ENCODE measurements around the gene ADPRHL1.
"Not testable (repeated sequence)": the region's sequence is repeated elsewhere in the genome, so short reads cannot be mapped to it uniquely, and the experiment has no call there.

Gene ADPRHL1

DNA sequence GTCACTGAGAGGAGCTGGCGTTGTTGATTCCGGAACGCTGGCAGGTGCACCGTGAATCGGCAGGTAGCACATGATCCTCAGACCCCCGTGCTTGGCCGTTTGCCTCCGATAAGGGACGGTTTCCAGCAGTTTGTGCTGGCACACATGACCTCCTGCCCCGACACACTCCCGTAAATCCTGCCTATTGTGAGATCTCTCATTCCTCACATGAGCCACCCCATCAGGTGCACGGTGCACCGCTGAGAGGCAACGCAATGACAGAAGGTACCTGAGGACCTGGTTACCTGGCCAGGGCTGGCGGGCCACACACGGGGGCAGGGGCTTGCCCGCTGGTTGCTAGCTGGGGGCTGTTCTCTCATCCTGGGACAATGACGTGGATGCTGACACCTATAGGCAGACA lies 2.1 kb upstream of the ADPRHL1 start:
- no peak for DNase-seq (ENCODE audit: low spot score)

DNA sequence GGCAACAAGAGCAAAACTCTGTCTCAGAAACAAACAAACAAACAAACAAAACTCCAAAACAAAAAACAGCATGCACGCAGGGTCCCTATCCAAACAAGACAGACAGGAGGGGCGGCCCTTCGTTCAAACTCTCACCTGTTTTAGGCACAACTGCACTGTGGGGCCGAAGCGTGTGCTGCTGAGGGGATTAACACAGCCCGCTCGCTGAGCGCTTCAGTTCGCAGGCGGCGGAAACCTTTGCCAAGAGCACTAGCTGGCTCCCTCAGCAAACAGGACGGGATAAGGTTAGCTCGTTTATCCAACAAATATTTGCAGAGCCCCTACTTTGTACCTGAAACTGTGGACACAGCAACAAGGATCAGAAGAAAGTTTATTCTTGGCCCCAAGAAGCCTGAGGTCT lies 1.6 kb upstream of the ADPRHL1 start:
- no peak for DNase-seq (ENCODE audit: low spot score)

DNA sequence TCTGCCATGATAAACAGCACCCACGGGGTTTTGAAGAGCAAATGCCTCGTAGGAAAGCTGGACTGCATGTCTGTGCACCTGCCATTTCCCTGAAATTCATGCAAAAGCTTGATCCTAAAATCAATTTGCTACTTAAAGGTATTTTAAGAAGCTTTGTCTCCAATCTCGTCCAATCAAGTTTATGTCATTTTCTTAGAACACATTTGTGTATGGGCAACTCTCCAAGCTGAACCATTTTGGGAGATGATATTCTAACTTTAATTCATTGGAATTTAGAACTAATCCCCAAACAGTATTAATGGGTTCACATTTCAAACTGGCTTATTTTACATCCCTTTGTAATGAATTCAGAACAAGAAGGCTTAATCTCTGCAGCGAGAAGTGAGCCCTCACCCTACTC lies 822 bp downstream of the ADPRHL1 start:
- no peak for DNase-seq (ENCODE audit: low spot score)

DNA sequence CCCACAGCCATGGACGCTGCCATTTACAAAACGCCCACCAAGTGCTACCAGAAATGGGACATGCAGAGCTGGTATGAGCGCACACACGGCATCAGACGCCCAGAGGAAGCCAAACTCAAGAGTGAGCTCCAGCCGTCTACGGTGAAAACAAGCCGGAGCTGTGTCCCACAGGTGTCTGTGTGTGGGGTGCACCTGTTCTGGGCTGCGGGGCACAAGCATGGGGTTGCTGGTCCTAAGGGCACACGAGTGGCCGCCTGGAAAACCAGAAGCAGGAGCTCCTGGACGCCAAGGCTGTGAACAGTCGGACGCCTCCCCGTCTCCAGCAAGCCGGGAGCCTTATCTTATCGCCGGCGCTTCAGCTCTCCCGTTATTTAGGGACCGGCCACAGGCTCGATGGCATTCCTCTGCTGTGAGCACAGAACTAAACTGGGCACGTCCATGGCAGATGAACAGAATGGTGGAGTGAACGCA lies 1.3 kb downstream of the ADPRHL1 start:
- DNase-seq (ENCODE audit: low spot score) = no peak

DNA sequence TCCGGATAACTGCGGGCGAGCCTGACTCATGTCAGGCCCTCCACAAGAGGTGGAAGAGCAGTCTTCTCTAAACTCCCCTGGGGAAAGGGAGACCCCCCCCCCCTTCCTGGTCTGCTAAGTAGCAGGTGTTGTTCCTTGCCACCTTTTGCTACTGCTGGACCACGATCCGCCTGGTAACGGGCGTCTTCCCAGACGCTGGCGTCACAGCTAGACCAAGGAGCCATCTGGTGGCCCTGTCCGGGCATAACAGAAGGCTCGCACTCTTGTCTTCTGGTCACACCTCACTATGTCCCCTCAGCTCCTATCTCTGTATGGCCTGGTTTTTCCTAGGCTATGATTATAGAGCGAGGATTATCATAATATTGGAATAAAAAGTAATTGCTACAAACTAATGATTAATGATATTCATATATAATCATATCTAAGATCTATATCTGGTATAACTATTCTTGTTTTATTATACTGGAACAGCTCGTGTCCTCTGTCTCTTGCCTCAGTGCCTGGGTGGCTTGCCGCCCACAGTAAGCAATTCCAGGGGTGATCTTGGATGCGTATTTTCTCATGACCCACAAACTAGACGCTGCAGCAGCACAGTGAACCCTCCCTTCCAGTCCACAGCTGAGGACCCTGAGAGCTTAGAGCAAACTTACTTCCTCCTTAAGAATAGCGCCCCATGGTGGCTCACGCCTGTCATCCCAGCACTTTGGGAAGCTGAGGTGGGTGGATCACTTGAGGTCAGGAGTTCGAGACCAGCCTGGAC lies 2.2 kb downstream of the ADPRHL1 start:
- not testable (repeated sequence) for DNase-seq (ENCODE audit: low spot score)

DNA sequence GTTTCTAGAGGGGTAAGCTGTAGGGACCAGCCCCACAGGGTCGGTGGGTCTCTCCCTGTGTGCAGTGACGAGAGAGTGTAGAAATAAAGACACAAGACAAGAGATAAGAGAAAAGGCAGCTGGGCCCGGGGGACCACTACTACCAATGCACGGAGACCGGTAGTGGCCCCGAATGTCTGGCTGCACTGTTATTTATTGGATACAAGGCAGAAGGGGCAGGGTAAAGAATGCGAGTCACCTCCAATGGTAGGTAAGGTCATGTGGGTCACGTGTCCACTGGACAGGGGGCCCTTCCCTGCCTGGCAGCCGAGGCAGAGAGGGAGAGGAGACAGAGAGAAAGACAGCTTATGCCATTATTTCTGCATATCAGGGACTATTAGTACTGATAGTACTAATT lies 2.9 kb downstream of the ADPRHL1 start:
- not testable (repeated sequence) for DNase-seq (ENCODE audit: low spot score)

DNA sequence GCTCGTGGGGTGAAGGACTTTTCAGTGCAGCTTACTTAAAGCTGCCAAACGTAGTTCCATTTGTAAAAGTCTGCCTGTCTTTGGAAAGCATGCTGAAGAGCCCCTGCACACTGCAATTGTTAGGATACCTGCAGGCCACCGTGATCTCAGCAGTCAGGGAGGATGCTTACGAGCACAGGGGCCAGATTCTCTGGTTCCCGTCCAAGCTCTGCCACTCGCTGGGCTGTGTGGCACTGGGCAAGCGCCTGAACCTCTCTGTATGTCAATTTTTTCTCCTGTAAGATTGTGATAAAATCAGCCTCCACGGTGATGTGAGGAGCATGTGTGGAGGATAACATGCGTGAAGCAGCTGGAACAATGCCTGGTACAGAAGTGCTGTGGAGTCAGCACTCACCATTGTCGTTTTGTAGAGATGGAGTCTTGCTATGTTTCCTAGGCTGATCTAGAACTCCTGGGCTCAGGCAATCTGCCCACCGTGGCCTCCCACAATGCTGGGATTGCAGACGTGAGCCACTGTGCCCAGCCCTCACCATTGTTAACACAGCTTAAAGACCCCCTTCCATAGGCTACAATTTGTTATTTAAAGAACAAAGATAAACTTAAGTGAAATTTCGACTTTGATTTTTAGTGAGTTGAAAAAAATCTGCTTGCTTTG lies 3.5 kb downstream of the ADPRHL1 start:
- DNase-seq (ENCODE audit: low spot score) = no peak

DNA sequence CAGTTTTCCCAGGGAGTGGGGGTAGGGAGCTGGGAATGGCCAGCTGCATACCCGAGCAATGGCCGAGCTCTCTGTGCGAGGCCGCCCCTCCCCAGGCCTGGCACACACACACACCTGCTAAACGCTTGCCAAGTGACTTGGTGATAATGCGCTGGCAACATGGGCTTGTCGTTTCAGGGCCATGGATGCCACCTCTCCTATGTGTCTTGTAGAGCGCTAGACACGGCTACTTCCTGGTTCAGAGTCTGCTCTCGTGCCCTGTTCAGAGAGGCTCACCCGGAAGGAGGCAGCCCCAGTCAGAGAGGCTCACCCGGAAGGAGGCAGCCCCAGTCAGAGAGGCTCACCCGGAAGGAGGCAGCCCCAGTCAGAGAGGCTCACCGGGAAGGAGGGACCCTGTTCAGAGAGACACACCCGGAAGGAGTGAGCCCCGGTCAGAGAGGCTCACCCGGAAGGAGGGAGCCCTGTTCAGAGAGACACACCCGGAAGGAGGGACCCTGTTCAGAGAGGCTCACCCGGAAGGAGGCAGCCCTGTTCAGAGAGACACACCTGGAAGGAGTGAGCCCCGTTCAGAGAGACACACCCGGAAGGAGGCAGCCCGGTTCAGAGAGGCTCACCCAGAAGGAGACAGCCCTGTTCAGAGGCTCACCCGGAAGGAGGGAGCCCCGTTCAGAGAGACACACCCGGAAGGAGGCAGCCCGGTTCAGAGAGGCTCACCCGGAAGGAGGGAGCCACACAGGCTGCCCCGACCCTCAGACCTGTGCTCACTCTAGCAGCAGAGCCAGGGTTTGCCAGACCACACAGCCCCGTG lies 4.2 kb downstream of the ADPRHL1 start:
- DNase-seq (ENCODE audit: low spot score) = no peak

DNA sequence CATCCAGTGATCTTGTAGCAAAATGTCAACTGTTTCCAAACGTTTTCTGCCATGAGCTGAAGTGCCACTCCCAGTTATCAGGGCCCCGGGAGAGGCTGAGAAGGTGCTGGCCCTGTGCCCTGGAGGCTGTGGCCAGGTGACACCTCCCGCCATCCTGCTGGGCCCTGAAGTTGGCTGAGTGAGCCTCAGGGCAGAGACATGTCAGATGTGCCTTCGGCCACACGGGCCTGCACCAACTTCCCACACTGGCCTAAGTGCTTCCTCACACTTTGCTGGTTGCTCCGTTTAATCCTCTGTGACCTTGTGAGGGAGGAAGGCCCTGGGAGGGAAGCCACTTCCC lies 4.8 kb downstream of the ADPRHL1 start:
- no peak for DNase-seq (ENCODE audit: low spot score)

DNA sequence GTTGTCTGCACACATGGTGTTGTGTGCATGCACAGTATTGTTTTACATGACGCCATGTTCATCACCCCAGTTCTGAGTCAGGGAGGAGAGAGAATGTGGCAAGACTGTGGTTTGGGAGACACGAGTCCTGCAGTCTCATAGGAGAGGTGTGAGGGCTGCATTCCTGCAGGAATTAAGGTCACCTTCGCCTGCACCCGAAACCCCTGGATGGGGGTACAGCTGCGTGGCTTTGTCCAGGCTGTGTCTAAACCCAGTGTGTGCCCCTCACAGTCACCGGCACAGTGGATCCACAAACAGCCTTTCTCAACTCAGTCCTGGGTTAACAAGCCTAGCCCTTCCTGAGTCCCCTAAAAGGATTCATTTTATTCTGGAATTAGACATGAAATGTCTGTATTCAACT lies 5.7 kb downstream of the ADPRHL1 start:
- no peak for DNase-seq (ENCODE audit: low spot score)

DNA sequence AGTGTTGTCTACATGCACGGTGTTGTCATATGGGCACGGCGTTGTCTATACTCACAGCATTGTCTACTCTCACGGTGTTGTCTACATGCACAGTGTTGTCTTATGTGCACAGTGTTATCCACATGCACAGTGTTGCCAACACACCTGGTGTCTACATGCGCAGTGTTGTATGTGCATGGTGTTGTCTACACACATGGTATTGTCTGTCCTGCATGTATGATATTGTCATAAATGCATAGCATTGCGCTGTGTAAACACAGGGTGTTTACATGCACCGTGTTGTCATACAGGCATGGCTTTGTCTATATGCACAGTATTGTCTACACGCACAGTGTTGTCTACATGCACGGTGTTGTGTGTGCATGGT lies 6.8 kb downstream of the ADPRHL1 start:
- no peak for DNase-seq (ENCODE audit: low spot score)

DNA sequence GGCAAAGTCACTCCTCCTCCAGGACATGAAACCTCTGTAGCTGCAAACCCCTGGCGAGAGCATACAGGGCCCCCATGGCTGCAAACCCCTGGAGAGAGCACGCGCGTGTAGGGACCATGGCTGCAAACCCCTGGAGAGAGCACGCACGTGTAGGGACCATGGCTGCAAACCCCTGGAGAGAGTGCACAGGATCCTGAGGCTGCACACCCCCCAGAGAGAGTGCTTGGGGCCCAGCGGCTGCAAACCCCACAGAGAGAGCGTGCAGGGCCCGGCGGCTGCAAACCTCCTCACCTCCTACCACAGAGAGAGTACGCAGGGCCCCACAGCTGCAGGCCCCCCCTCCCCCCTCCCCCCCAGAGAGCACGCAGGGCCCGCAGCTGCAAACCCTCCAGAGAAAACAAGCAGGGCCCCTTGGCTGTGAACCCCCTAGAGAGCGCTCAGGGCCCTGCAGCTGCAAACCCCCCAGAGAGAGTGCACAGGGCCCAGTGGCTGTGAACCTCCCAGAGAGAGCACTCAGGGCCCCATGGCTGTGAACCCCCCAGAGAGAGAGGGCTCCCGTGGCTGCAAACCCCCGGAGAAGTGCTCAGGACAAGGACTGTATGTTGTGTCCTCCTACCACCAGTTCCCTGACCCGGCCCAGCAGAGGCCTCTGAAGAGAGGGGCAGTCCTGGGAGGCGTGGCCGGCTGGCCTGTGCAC lies 7.3 kb downstream of the ADPRHL1 start:
- no peak for DNase-seq (ENCODE audit: low spot score)

DNA sequence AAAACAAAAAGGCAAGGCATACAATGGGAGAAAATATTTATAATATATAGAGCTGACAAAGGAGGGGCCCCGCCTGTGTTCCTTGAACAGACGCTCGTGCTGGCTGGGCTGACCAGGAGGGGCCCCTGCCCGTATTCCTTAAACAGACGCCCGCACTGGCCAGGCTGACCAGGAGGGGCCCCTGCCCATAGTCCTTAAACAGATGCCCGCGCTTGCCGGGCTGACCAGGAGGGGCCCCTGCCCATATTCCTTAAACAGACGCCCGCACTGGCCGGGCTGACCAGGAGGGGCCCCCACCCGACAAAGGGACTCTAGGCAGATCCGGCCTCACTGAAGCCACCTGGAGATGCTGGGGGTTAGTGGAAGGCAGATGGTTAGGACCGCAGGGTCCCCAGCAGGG lies 9.3 kb downstream of the ADPRHL1 start:
- no peak for DNase-seq (ENCODE audit: low spot score)

DNA sequence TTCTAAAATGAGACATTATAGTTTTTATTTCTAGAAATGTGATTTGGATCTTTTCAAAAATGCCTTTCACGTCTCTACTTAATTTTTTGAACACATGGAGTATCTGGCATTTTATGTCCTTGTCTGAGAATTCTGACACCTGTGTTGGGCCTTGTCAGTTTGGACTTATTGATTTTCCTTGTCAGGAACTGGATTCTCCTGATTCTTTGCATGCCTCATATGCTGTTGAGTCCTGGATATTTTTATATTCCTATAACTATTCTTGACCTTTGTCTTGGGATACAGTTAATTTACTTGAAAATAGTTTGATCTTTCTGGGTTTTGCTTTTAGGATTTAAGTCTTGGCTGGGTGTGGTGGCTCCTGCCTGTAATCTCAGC lies 10.3 kb downstream of the ADPRHL1 start:
- no peak for DNase-seq (ENCODE audit: low spot score)

DNA sequence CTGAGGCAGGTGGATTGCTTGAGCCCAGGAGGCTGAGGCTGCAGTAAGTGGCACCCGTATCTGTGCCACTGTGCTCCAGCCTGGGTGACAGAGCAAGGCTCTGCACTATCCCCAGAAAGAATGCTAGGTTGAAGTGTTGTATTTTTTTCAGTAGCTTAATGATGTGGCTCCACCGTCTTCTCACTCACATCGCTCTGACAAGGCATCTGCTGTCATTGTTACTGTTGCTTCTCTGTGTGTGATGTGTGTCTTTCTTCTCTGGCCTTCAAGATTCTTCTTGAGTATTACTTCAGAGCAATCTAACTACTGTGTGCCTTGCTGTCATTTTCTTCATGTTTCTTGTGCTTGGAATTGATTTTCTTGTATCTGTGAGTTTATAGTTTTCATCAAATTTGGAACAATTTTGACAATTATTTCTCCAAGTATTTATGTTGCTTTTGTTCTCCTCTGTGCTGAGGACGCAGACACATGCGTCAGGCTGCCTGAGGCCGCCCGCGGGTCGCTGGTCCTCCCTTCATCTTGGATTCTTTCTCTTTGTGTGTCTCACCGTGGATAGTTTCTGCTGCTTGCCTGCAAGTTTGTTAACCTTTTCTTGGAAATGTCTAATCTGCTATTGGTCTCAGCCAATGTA lies 10.8 kb downstream of the ADPRHL1 start:
- no peak for DNase-seq (ENCODE audit: low spot score)

DNA sequence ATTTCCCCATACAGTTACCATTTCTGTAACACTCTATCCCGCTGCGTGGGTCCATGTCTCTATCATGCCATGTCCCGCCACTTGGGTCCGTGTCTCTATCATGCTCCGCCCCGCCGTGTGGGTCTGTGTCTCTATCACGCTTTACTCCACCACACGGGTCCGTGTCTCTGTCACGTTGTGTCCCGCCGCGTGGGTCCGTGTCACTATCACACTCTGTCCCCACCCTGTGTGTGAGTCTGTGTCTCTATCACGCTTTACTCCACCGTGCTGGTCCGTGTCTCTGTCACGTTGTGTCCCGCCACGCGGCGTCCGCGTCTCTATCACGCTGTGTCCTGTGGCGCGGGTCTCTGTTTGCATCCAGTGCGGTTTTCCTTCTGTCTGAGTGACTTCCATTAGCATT lies 11.6 kb downstream of the ADPRHL1 start:
- no peak for DNase-seq (ENCODE audit: low spot score)

DNA sequence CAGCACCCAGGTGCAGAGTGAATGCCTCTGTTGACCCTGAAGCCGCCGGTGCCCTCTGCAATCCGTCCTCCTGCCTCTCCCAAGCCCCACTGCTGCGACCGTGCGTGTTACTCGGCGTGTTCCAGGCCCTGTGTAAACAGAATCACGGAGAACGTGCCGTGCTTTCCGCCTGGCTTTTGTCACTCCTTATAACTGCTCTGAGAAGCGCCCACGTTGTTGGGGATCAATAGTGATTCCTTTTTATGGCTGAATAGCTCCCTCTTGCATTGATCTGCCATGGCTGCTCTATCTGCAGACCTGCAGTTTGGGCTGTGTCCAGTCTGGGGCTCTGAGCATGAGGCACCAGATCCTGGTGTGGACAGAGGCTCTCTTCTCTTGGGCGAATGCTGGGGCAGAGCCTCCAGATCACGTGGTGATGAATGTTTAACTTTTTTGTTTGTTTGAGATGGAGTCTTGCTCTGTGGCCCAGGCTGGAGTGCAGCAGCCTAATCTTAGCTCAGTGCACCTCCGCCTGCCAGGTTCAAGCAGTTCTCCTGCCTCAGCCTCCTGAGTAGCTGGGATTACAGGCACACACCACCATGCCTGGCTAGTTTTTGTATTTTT lies 15.8 kb downstream of the ADPRHL1 start:
- DNase-seq (ENCODE audit: low spot score) = no peak

DNA sequence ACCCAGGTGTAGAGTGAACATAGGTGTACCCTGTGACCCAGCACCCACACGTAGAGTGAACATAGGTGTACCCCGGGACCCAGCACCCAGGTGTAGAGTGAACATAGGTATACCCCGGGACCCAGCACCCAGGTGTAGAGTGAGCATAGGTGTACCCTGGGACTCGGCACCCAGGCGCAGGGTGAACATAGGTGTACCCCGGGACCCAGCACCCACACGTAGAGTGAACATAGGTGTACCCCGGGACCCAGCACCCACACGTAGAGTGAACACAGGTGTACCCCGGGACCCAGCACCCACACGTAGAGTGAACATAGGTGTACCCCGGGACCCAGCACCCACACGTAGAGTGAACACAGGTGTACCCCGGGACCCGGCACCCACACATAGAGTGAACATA lies 16.4 kb downstream of the ADPRHL1 start:
- DNase-seq (ENCODE audit: low spot score) = not testable (repeated sequence)

DNA sequence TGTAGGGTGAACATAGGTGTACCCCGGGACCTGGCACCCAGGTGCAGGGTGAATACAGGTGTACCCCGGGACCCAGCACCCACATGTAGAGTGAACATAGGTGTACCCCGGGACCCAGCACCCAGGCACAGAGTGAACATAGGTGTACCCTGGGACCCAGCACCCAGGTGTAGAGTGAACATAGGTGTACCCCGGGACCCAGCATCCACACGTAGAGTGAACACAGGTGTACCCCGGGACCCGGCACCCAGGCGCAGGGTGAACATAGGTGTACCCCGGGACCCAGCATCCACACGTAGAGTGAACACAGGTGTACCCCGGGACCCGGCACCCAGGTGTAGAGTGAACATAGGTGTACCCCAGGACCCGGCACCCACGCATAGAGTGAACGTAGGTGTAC lies 17.4 kb downstream of the ADPRHL1 start:
- not testable (repeated sequence) for DNase-seq (ENCODE audit: low spot score)

DNA sequence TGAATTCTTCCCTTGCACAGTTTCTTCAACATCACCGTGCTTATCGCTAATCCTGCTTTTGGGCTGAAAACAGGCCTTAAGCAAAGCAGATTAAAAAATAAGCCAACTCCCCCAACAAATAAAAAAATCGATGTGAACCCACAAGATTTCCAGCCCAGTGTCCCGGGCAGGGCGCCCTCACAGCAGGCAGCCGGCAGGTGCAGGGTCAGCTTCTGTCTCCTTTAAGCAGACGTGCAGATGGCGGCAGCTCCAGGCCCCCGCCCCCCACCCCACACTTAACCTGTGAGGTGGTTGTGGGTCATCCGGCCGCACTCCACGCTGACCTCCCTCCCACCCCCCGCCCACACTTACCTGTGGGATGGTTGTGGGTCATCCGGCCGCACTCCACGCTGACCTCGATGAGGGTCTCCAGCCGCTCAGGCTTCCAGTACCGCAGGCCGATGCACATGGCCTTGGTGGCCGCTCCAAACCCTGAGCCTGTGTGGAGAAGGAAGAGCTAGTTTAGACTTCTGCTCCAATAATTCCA lies 19.8 kb downstream of the ADPRHL1 start:
- DNase-seq (ENCODE audit: low spot score) = no peak

DNA sequence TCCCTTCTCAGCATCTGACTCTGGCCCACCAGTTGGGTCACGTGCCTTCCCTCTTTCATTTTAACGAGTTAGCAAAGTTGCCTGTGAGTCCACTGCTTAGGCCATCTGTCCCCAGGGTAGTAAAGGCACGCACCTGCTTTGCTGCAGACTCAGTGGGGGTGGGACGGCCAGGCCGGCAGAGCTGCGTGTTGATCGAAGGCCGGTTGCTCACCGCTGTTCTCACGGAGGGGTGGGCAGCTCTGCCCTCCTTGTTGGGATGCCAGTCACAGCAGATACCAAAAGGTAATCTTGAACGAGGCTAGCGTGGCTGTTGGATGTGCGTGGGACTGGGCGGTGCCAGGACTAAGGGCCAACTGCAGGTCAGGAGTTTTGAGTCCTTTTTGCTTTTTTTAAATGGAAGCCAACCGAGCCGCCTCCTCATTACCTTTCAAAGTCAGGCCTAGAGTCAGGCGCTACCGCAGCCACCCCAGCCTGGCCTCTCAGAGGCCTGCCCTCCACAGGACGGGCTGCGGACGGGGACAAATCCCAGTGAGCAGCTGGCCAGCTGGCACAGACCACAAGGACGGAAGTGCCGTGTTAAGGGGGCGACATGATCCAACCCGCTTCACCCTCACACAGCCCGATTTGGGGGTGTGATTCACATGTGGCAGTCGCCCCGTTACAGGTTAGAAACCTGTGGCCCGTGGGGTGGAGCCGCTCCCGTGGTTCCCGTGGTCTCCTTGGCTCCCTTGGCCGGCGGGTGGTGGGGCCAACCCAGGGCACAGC lies 20.6 kb downstream of the ADPRHL1 start:
- DNase-seq (ENCODE audit: low spot score) = no peak
